Measurements from ENCODE around the gene SMAD1.

GRCh38 chr4:145490361-145490760 lies 8.7 kb downstream of the SMAD1 start:
- no peak for TF ChIP-seq POLR2AphosphoS5 (IDR thresholded peaks at IDR 0.05; ENCODE audit: borderline replicate concordance, low read depth, low read length)
- TF ChIP-seq EZH2 (IDR thresholded peaks at IDR 0.05): no peak
- no peak for TF ChIP-seq FOXP2 (optimal IDR thresholded peaks at IDR 0.05; ENCODE audit: control extremely low read depth, extremely low read length, insufficient read depth)
